Panc1 (cell line): ENCODE data around the gene C1QTNF1. TPM values are rescaled to one million over a fixed set of nuclear protein-coding genes. Genes with fewer than 3 reads are reported as not detected.
A peak's percentile ranks its signal among the peaks of the same experiment; 100 is the strongest.

Experiments used
- ATAC-seq: fragments of 200-7000 bp; cut with Tn5 transposase; 2 replicates; pipeline ENCODE4 v1.9.1; 2020; ENCODE audit warnings: mild to moderate bottlenecking, moderate library complexity
- BruUV-seq: library from RNA; stranded (reverse); fragments of 400-500 nt; replicated peaks from 2 replicates; lab custom pipeline; 2021; lab: Mats Ljungman, UMichigan
- CTCF ChIA-PET: fragments of 300-600 bp; sonication (Branson Sonifier 250); formaldehyde crosslinking; loops from one replicate; lab custom pipeline; 2022; ENCODE audit warnings: antibody characterized with exemption; lab: Charles Lee
- POLR2A ChIA-PET: fragments of 300-600 bp; sonication (Branson Sonifier 250); formaldehyde crosslinking; loops from one replicate; lab custom pipeline; 2022; ENCODE audit warnings: antibody characterized with exemption; lab: Charles Lee
- DNase-seq: peaks from one replicate; pipeline ENCODE4 v3.0.0-alpha.2; 2010; ENCODE audit warnings: low read depth, low spot score
- H3K27ac ChIP-seq: 2 replicates; pipeline ENCODE4 v1.5.1; 2011; ENCODE audit warnings: mild to moderate bottlenecking, low read length, inconsistent platforms
- H3K27me3 ChIP-seq: fragments of 200-500 bp; sonication (Bioruptor generic); 2 replicates; pipeline ENCODE4 v1.6.0; 2014; ENCODE audit warnings: low read length, inconsistent platforms; ENCODE audit not compliant: control insufficient read depth, insufficient read depth
- H3K36me3 ChIP-seq: fragments of 200-500 bp; sonication (Bioruptor generic); 2 replicates; pipeline ENCODE4 v1.5.1; 2014; ENCODE audit warnings: inconsistent platforms, mild to moderate bottlenecking, low read length, moderate library complexity; ENCODE audit not compliant: control insufficient read depth, insufficient read depth
- H3K4me1 ChIP-seq: 2 replicates; pipeline ENCODE4 v1.5.1; 2011; ENCODE audit warnings: inconsistent platforms, mild to moderate bottlenecking, low read length, moderate library complexity; ENCODE audit not compliant: control insufficient read depth, insufficient read depth
- H3K4me3 ChIP-seq, 2 experiments: 2 replicates each; pipeline ENCODE4 v1.5.1; 2011 to 2012; ENCODE audit warnings: low read depth in 2 of 2, low read length in 2 of 2, mild to moderate bottlenecking in 2 of 2, inconsistent platforms in 1 of 2, moderate library complexity in 1 of 2
- H3K9me3 ChIP-seq: fragments of 200-500 bp; sonication (Bioruptor generic); 2 replicates; pipeline ENCODE4 v1.5.1; 2014; ENCODE audit warnings: low read depth, mild to moderate bottlenecking, inconsistent platforms, low read length, moderate library complexity; ENCODE audit not compliant: control insufficient read depth, insufficient read depth
- CTCF ChIP-seq: fragments of 450-650 bp; IDR thresholded peaks from 2 replicates; pipeline ENCODE4 v1.5.1; 2017; ENCODE audit warnings: mild to moderate bottlenecking
- POLR2AphosphoS5 ChIP-seq: IDR thresholded peaks from 2 replicates; pipeline ENCODE4 v1.6.1; 2012; ENCODE audit warnings: mild to moderate bottlenecking, low read depth, low read length, moderate library complexity
- REST ChIP-seq, 2 experiments: IDR thresholded peaks; 2 replicates each; pipeline ENCODE4 v1.6.1; 2011 to 2012; ENCODE audit warnings: low read depth in 2 of 2, control low read depth in 1 of 2, low read length in 1 of 2, mild to moderate bottlenecking in 1 of 2, moderate library complexity in 1 of 2; ENCODE audit not compliant: insufficient read depth in 1 of 2
- SIN3A ChIP-seq: IDR thresholded peaks from 2 replicates; pipeline ENCODE4 v1.6.1; 2012; ENCODE audit warnings: low read depth, mild to moderate bottlenecking, low read length, moderate library complexity, borderline replicate concordance; ENCODE audit not compliant: insufficient read depth
- TCF7L2 ChIP-seq: IDR thresholded peaks from 2 replicates; pipeline ENCODE4 v1.6.1; 2011; ENCODE audit warnings: mild to moderate bottlenecking, low read depth, low read length, inconsistent platforms
- in situ Hi-C: cut with HindIII; loops from 2 replicates; pipeline ENCODE4 v1.10.0; 2016; ENCODE audit warnings: low sequenced_read_pairs, low pct_unique_long_range_greater_than_20kb
- intact Hi-C: fragments of 100-400 bp; cut with micrococcal nuclease; formaldehyde crosslinking; loops from one replicate; pipeline ENCODE4 v1.10.0; 2022; ENCODE audit not compliant: unreplicated experiment
- total RNA-seq: library from RNA; stranded (reverse); gene quantifications from one replicate; pipeline ENCODE4 v1.2.1, GENCODE V29; 2021; ENCODE audit not compliant: unreplicated experiment

Gene C1QTNF1
- total RNA-seq, 1 experiment from 2014 or later, result 1.5 TPM

- Histone ChIP-seq H3K27ac (no peak overlapping the region), H3K27me3 (no peaks in the 10 kb centered on the region), H3K4me1 (no peaks in the 10 kb centered on the region), H3K9me3 (no peaks in the 10 kb centered on the region), H3K36me3 (peaks cover 13% of the 10 kb centered on the region), H3K4me3 (no peak overlapping the region)
- in situ Hi-C loops, result no loop called here
- CTCF ChIA-PET, result no interaction called here
- BruUV-seq, result no TSS peak
- POLR2A ChIA-PET, result no interaction called here
- no peak for TF ChIP-seq REST (IDR thresholded peaks at IDR 0.05; ENCODE audit: insufficient read depth in 1 of 2, low read depth in 2 of 2, low read length in 1 of 2)
- TF ChIP-seq TCF7L2, result no peak
- no peak for TF ChIP-seq CTCF
- TF ChIP-seq SIN3A, result no peak
- no peak for TF ChIP-seq POLR2AphosphoS5
- intact Hi-C loops, result no loop called here
- DNase-seq (no peak), ATAC-seq (0 out of 2 replicates have a peak, but pooled peaks have one; percentile 11)
Measured at GRCh38 chr17:78998311-78999055, 25.5 kb upstream of the C1QTNF1 start.

GRCh38 chr17:78999056-78999768, 24.8 kb upstream of the C1QTNF1 start:
- ATAC-seq, result no peak
- intact Hi-C loops, result no loop called here
- no peaks in the 10 kb centered on the region for H3K27me3 ChIP-seq
- no peak overlapping the region for H3K4me3 ChIP-seq
- no TSS peak for BruUV-seq
- peaks cover 13% of the 10 kb centered on the region for H3K36me3 ChIP-seq
- no peak for TF ChIP-seq SIN3A
- TF ChIP-seq POLR2AphosphoS5, result no peak
- TF ChIP-seq TCF7L2, result no peak
- TF ChIP-seq CTCF, result no peak
- TF ChIP-seq REST (IDR thresholded peaks at IDR 0.05; ENCODE audit: insufficient read depth in 1 of 2, low read depth in 2 of 2, low read length in 1 of 2), result no peak
- ChIA-PET CTCF (no interaction called here), POLR2A (no interaction called here)
- no peaks in the 10 kb centered on the region for H3K4me1 ChIP-seq
- H3K9me3 ChIP-seq, result no peaks in the 10 kb centered on the region
- in situ Hi-C loops, result no loop called here
- no peak overlapping the region for H3K27ac ChIP-seq
- no peak for DNase-seq
